Pericardium fibroblast (primary cell): ENCODE data around the gene ZNRF3. TPM values are rescaled to one million over a fixed set of nuclear protein-coding genes. Genes with fewer than 3 reads are reported as not detected.

Source experiments
- total RNA-seq: library from RNA; depleted of rRNA; stranded (reverse); fragments of >200 nt; gene quantifications from 2 replicates; pipeline ENCODE4 v1.2.3, GENCODE V29; 2015

The ZNRF3 gene
- 3.6 and 3.9 TPM in 2 replicates for total RNA-seq

DNA sequence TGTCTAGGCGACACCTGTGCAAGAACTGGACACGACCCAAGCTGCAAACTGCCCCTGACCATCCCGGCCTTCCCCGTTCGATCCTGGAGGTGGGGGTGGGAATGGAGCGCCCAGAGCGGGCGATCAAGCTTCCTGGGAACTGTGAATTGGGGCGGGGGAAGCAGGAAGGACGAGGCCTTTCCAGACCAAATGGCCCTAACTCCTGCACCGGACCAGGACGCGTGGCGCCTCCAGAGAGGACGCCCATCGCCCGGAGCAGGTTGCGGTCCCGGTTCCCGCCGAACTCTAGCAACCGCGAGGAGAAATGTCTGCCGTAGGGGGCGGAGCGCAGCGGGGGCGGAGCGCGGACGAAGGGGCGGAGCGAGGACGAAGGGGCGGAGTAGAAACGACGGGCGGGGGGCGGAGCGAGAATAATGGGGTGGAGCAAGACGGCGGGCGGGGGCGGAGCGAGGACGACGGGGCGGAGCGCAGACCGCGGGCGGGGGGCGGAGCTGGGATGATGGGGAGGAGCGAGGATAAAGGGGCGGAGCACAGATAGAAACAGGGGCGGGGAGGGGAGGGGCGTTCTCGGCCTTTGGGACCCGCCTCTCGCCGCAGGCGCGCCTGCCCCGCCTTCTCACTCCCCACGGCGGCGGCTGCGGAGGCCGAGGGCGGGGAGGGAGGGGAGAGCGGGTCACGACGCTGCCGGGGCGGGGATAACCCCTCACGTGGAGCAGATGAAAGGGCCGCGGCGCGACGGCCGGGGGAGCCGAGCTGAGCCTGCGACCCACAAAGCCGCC lies at the start of gene ZNRF3:
Gene ZNRF3 (plus strand): TSS at position 695 of the 779 bp plus-strand sequence. CDS start 195 bp downstream, outside the sequence.

DNA sequence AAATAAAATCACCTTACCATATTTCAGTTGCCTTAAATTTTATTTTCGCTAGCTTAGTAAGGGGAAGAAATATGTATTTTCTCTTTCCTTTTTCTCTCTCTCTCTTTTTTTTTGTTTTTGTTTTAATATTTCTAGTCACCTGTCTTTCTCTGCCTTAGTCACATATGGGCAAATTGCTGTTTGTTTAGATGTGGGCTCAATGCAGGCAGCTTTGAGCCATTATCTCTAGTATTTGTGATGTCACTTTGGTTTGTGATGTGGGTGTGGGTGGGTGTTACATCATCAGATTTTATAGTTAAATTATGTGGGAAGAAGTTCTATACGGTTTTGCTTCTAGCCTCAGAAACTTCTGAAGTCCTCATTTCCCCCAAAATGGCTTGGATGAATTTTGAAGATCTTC lies 178.4 kb downstream of the ZNRF3 start, which contains the start of gene C22orf31:
Gene C22orf31 (minus strand): TSS at position 59 of the 400 bp plus-strand sequence. CDS start 39 bp downstream, at position 20.

DNA sequence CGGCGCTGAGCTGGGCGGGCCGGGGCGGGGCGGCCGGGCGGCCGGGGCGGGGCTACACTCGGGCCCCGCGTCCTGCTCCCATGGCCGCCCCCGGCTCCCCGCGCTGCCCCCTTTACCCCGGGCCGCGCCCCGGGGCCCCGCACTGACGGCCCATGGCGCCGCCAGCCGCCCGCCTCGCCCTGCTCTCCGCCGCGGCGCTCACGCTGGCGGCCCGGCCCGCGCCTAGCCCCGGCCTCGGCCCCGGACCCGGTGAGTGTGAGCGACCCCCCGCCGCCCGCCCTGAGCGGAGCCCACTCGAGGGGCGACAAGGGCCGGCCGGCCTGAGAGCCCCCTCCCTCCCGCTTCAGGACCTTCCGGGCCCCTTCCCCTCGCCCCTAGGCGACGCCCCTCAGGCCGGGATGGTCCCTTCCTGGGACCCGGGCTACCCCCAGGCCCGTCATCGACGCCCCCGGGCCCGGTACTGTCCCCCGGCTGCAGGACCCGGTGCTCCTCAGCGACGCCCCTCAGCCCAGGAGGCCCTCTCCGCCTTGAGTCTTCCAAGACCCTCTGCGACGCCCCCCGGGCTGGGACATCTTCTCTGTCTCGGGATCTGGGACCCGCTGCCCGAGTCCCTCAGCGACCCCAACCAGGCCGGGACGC lies 189.7 kb downstream of the ZNRF3 start, which contains the start of gene KREMEN1:
Gene KREMEN1 (plus strand): TSS at position 57 of the 639 bp plus-strand sequence. CDS start 96 bp downstream, at position 153.

Other genes with a start within 250 kb of the ZNRF3 start
- 19.3 and 23.0 TPM in 2 replicates for gene TTC28, start 203.7 kb upstream of the ZNRF3 start, total RNA-seq
- 8.3 and 9.7 TPM in 2 replicates for gene CHEK2, start 141.8 kb upstream of the ZNRF3 start, total RNA-seq
- gene HSCB, start 141.5 kb upstream of the ZNRF3 start, total RNA-seq: 18.8 and 22.8 TPM in 2 replicates
- gene CCDC117, start 110.9 kb upstream of the ZNRF3 start, total RNA-seq: 12.1 and 17.0 TPM in 2 replicates
- gene XBP1, start 83.0 kb upstream of the ZNRF3 start, total RNA-seq: 173 and 298 TPM in 2 replicates
- not detected in 2 replicates for gene C22orf31, start 178.3 kb downstream of the ZNRF3 start, total RNA-seq
- 3.7 and 10.3 TPM in 2 replicates for gene KREMEN1, start 189.5 kb downstream of the ZNRF3 start, total RNA-seq